Measurements from ENCODE around the gene PAXX.

PAXX gene

DNA sequence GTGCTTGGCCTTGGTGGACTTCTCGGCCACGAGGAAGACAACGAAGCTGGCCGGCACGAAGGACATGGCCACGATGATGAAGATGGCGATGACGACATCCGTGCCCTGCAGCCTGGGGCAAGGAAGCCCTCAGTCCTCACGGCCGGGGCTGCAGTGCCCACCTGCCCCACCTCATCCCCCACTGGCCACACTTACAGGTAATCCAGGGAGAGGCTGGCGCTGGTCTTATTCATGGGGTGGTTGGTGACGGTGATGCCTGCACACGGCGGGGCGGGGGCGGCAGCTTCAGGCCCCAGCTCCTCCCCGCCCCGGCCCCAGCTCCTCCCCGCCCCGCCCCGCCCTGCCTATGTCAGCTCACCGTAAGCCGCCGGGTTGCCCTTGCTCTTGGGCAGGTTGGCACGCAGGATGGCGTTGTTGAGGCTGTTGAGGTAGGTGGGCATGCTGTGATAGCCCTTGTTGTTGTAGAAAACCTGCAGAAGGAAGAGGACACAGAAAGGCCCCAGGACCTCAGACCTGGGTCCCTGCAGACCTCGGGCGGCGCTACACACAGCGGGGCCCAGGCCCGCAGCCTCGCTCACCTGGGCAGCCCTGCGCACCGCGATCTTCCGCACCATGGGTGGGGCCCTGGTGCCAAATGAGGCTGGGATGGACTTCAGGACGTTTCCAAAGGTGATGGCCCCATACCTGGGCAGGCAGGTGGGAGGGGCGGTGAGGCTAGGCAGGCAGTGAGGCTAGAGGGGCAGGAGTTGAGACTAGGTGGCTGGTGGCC lies 19.9 kb downstream of the PAXX start:
- Histone ChIP-seq H3K4me3 (ENCODE audit: low read depth in 1 of 2, low read length in 2 of 2) (no peak overlapping the region), H3K27ac (ENCODE audit: low read length) (no peak overlapping the region), H3K4me1 (ENCODE audit: control insufficient read depth in 1 of 2, insufficient read depth in 2 of 2, low read length in 2 of 2) (peaks cover 0 to 6% of the 10 kb centered on the region in 2 donors), H3K27me3 (ENCODE audit: low read depth, low read length) (no peaks in the 10 kb centered on the region), H3K36me3 (ENCODE audit: control insufficient read depth in 1 of 2, insufficient read depth in 2 of 2, low read length in 2 of 2) (peaks cover 0 to 73% of the 10 kb centered on the region in 2 donors), H3K9me3 (ENCODE audit: control insufficient read depth in 1 of 2, low read length in 2 of 2) (no peaks in the 10 kb centered on the region)

DNA sequence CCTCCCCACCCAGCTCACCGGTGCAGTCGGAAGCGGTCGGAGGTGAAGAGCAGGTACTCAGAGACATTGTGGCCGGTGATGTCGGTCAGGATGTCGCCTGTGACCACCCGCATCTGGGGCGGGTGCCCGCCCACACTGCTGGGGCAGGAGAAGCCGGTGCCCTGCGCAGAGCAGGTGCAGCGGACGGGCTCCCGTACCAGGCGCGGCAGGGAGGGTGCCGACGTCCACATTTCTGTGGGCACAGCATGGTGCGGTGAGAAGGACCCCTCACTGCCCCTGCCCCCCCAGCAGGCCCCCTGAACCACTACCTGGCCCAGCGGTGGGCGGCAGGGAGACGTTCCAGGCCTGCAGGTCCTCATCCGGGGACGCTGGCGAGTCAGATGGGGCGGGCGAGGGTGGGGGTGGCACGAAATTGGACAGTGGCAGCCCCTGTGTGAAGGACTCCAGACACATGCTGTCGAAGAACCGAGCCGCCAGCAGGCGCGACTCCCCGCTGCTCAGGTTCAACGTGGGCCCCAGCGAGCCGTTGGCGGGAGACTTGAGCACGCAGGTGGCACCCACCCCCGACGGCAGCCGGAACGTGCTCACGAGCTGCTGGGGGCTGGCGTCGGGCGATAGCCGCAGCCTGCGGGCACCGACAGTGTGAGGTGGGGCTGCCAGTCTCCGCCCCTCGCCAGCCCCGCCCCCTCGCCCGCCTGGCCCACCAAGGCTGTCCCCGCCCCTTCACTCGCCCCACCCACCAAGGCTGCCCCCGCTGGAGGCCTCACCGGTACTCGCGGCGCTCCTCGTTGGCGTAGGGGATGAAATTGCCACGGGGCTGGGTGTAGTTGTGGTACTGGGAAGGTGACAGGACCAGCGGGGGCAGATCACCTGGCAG lies 20.7 kb downstream of the PAXX start:
- no peaks in the 10 kb centered on the region for H3K27me3 ChIP-seq (ENCODE audit: low read depth, low read length)
- H3K9me3 ChIP-seq (ENCODE audit: control insufficient read depth in 1 of 2, low read length in 2 of 2) = no peaks in the 10 kb centered on the region
- no peak overlapping the region for H3K27ac ChIP-seq (ENCODE audit: low read length)
- peaks cover 0 to 81% of the 10 kb centered on the region in 2 donors for H3K36me3 ChIP-seq (ENCODE audit: control insufficient read depth in 1 of 2, insufficient read depth in 2 of 2, low read length in 2 of 2)
- H3K4me3 ChIP-seq (ENCODE audit: low read depth in 1 of 2, low read length in 2 of 2) = no peak overlapping the region
- H3K4me1 ChIP-seq (ENCODE audit: control insufficient read depth in 1 of 2, insufficient read depth in 2 of 2, low read length in 2 of 2) = no peaks in the 10 kb centered on the region

DNA sequence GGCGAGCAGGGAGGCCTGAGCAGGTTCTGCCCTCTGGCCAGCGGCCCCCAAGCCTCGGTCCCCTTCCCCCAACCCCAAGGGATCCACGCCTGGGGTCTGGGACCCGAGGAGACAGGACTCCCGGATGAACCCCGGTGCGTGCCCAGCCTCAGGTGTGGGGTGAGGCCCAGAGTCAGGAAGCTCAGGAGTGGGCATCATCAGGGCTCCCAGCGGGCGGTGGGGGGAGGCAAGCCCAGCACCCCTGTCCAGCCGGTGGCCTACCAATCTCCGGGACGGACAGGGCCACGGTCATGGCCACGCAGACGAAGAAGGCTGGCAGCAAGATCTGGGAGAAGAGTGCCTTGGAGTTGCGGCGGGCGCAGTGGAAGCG lies 21.3 kb downstream of the PAXX start:
- Histone ChIP-seq H3K9me3 (ENCODE audit: control insufficient read depth in 1 of 2, low read length in 2 of 2) (no peaks in the 10 kb centered on the region), H3K27me3 (ENCODE audit: low read depth, low read length) (no peaks in the 10 kb centered on the region), H3K27ac (ENCODE audit: low read length) (no peak overlapping the region), H3K36me3 (ENCODE audit: control insufficient read depth in 1 of 2, insufficient read depth in 2 of 2, low read length in 2 of 2) (peaks cover 0 to 79% of the 10 kb centered on the region in 2 donors), H3K4me1 (ENCODE audit: control insufficient read depth in 1 of 2, insufficient read depth in 2 of 2, low read length in 2 of 2) (no peaks in the 10 kb centered on the region), H3K4me3 (ENCODE audit: low read depth in 1 of 2, low read length in 2 of 2) (no peak overlapping the region)

DNA sequence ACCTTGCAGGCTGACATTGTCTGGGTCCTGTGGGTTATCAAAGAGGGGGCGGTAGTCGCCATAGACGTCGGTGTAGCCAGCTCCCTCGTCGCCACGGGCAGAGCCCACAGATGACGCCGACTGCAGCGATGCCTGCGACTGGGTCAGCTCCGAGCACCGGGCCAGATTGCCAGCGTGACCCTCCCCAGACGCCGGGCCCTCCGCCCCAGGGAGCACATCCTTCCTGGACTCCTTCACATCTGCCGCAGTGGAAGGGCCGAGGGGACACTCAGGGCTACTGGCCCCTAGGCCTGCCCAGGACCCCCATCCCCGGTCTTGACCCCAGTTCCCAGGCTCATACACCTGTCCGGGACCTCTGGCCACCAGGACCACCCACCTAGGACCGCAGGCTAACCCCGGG lies 21.9 kb downstream of the PAXX start:
- no peaks in the 10 kb centered on the region for H3K4me1 ChIP-seq (ENCODE audit: control insufficient read depth in 1 of 2, insufficient read depth in 2 of 2, low read length in 2 of 2)

DNA sequence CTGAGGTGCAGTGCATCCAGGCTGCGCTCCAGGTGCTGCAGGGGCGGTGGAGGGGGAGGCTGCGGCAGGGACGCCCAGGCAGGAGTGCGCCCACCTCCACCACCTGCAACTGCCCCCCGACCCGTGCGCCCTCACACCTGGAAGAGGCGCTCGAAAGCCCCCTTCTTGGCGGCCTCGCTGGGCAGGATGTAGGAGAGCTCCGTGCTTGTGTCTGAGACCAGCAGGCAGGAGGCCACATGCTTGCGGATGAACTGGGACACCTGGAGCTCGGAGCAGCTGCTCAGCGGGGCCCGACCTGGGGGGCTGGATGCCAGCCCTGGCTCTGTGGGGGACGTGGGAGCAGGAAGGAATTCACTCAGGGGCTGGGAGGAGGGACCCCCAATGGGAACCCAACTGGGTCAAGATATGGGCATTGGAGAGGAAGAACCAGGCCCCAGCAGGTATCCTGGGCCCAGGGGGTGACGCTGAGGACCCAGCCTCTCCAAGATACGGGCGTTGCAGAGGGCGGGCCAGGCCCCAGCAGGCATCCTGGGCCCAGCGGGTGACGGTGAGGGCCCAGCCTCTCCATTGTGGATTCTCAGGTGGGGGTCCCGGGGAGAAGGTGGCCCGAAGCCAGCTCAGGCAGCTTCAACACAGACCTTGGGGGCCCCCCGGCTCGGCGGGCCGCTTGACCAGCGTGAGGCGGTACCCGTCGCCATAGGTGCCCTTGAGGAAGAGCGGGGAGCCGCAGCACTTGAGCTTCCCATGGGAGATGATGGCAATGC lies 22.7 kb downstream of the PAXX start:
- H3K27me3 ChIP-seq (ENCODE audit: low read depth, low read length) = no peaks in the 10 kb centered on the region
- H3K9me3 ChIP-seq (ENCODE audit: control insufficient read depth in 1 of 2, low read length in 2 of 2) = no peaks in the 10 kb centered on the region
- peaks cover 0 to 70% of the 10 kb centered on the region in 2 donors for H3K36me3 ChIP-seq (ENCODE audit: control insufficient read depth in 1 of 2, insufficient read depth in 2 of 2, low read length in 2 of 2)
- no peak overlapping the region for H3K27ac ChIP-seq (ENCODE audit: low read length)
- no peak overlapping the region for H3K4me3 ChIP-seq (ENCODE audit: low read depth in 1 of 2, low read length in 2 of 2)
- H3K4me1 ChIP-seq (ENCODE audit: control insufficient read depth in 1 of 2, insufficient read depth in 2 of 2, low read length in 2 of 2) = no peaks in the 10 kb centered on the region

More for the DNA sequence above, 21.9 kb downstream of the PAXX start:
- Histone ChIP-seq H3K36me3 (ENCODE audit: control insufficient read depth in 1 of 2, insufficient read depth in 2 of 2, low read length in 2 of 2) (peaks cover 0 to 76% of the 10 kb centered on the region in 2 donors), H3K27ac (ENCODE audit: low read length) (no peak overlapping the region), H3K9me3 (ENCODE audit: control insufficient read depth in 1 of 2, low read length in 2 of 2) (no peaks in the 10 kb centered on the region), H3K27me3 (ENCODE audit: low read depth, low read length) (no peaks in the 10 kb centered on the region), H3K4me3 (ENCODE audit: low read depth in 1 of 2, low read length in 2 of 2) (no peak overlapping the region)

DNA sequence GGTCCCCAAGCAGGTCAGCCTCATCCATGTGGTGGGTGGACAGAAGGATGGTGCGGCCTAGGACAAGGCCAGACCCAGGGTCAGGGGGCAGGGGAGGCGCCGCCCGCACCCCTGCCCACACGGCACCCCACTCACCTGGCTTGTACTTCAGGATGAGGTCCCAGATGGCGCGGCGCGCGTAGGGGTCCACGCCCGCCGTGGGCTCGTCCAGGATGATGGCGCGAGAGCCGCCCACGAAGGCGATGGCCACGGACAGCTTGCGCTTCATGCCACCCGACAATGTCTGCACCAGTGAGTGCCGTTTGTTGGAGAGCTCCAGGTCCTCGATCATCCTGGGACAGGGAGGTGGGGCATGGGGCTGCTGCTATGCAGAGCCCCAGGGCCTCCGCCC lies 23.3 kb downstream of the PAXX start:
- no peaks in the 10 kb centered on the region for H3K4me1 ChIP-seq (ENCODE audit: control insufficient read depth in 1 of 2, insufficient read depth in 2 of 2, low read length in 2 of 2)
- no peaks in the 10 kb centered on the region for H3K9me3 ChIP-seq (ENCODE audit: control insufficient read depth in 1 of 2, low read length in 2 of 2)
- peaks cover 0 to 74% of the 10 kb centered on the region in 2 donors for H3K36me3 ChIP-seq (ENCODE audit: control insufficient read depth in 1 of 2, insufficient read depth in 2 of 2, low read length in 2 of 2)
- no peaks in the 10 kb centered on the region for H3K27me3 ChIP-seq (ENCODE audit: low read depth, low read length)
- no peak overlapping the region for H3K4me3 ChIP-seq (ENCODE audit: low read depth in 1 of 2, low read length in 2 of 2)
- no peak overlapping the region for H3K27ac ChIP-seq (ENCODE audit: low read length)

DNA sequence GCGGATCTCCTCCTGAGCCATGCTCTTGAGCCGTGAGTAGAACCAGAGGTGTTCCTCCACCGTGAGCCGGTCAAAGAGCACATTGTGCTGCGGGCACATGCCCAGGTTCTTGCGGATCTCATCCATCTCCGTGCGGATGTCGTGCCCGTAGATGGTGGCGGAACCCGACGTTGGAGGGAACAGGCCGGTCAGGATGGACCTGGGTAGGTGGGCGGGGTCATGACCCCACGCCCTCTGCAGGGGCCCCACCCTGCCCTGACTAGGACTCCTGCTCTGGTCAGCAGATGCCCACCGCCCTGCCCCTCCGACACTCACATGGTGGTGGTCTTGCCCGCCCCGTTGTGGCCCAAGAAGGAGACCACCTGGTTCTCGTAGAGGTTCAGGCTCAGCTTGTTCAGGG lies 23.8 kb downstream of the PAXX start:
- H3K9me3 ChIP-seq (ENCODE audit: control insufficient read depth in 1 of 2, low read length in 2 of 2) = no peaks in the 10 kb centered on the region
- H3K4me1 ChIP-seq (ENCODE audit: control insufficient read depth in 1 of 2, insufficient read depth in 2 of 2, low read length in 2 of 2) = no peaks in the 10 kb centered on the region
- no peak overlapping the region for H3K4me3 ChIP-seq (ENCODE audit: low read depth in 1 of 2, low read length in 2 of 2)
- H3K27me3 ChIP-seq (ENCODE audit: low read depth, low read length) = no peaks in the 10 kb centered on the region
- no peak overlapping the region for H3K27ac ChIP-seq (ENCODE audit: low read length)
- H3K36me3 ChIP-seq (ENCODE audit: control insufficient read depth in 1 of 2, insufficient read depth in 2 of 2, low read length in 2 of 2) = peaks cover 0 to 77% of the 10 kb centered on the region in 2 donors

DNA sequence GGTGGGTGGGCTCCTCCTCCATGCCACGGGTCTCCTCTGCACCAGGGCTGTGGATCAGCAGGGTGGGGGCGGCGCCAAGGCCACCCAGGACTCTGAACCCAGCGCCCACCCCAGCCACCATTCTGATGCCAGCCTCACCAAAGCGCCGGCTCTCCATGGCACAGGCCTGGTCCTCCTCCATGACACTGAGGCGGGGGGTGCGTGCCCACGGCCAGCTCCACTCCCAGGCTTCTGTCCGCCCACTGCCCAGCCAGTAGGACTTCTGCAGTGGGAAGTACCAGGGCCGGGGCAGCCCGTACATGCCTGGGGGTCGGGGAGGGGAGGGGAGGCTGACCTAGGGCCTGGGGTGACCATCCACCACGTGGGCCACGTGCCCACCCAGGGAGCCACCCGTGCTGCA lies 24.2 kb downstream of the PAXX start:
- no peak overlapping the region for H3K4me3 ChIP-seq (ENCODE audit: low read depth in 1 of 2, low read length in 2 of 2)
- no peak overlapping the region for H3K27ac ChIP-seq (ENCODE audit: low read length)
- peaks cover 0 to 76% of the 10 kb centered on the region in 2 donors for H3K36me3 ChIP-seq (ENCODE audit: control insufficient read depth in 1 of 2, insufficient read depth in 2 of 2, low read length in 2 of 2)
- H3K9me3 ChIP-seq (ENCODE audit: control insufficient read depth in 1 of 2, low read length in 2 of 2) = no peaks in the 10 kb centered on the region
- no peaks in the 10 kb centered on the region for H3K4me1 ChIP-seq (ENCODE audit: control insufficient read depth in 1 of 2, insufficient read depth in 2 of 2, low read length in 2 of 2)
- no peaks in the 10 kb centered on the region for H3K27me3 ChIP-seq (ENCODE audit: low read depth, low read length)

DNA sequence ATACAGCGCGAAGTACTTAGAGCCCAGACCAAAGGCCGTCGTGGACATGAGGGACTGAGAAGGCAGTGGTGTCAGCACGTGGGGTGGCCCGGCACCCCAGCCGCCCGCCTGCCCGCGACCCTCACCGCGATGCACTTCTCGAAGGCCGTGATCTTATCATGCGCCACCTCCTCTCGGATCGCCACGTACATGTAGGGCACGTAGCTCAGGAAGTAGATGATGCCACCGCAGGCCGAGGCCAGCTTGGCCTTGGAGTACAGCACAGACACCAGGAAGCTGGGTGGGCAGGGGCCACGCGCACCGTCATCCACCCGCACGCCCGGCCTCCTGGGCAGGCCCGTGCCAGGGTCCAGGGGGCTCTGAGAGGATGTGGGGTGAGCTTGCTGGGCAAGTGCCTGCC lies 24.8 kb downstream of the PAXX start:
- H3K4me1 ChIP-seq (ENCODE audit: control insufficient read depth in 1 of 2, insufficient read depth in 2 of 2, low read length in 2 of 2) = no peaks in the 10 kb centered on the region
- no peaks in the 10 kb centered on the region for H3K9me3 ChIP-seq (ENCODE audit: control insufficient read depth in 1 of 2, low read length in 2 of 2)
- no peak overlapping the region for H3K27ac ChIP-seq (ENCODE audit: low read length)
- no peak overlapping the region for H3K4me3 ChIP-seq (ENCODE audit: low read depth in 1 of 2, low read length in 2 of 2)
- no peaks in the 10 kb centered on the region for H3K27me3 ChIP-seq (ENCODE audit: low read depth, low read length)
- H3K36me3 ChIP-seq (ENCODE audit: control insufficient read depth in 1 of 2, insufficient read depth in 2 of 2, low read length in 2 of 2) = peaks cover 0 to 71% of the 10 kb centered on the region in 2 donors

DNA sequence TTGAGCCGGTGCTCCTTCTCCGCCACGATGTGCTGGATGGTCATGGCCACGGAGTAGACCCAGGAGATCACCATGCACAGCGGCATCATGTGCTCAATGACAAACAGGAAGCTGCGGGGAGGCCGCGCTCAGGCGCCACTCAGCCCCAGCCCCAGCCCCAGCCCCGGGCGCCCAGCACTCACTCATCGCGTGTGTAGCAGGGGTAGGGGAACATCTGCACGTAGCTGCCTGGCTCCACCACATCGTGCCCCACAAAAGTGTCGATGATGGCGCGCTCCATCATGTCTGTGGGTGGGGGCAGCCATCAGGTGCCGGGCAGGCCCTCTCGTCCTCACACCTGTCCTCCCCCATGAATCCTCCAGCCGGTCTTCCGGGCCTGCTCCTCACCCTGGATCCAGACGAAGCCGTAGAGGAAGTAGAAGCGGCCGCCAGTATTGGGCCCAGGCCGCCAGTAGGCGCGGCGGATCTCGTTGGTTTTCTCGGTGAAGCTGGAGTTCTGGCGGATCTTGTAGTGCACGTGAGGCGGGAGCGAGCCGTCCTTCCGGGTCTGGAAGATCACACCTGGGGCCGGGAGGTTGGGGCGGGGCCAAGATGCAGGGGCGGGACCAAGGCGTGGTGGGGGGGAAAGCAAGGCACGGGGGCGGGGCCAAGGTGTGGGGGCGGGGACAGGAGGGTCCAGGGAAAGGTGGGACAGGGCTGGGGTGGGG lies 25.7 kb downstream of the PAXX start:
- H3K27me3 ChIP-seq (ENCODE audit: low read depth, low read length) = no peaks in the 10 kb centered on the region
- no peak overlapping the region for H3K4me3 ChIP-seq (ENCODE audit: low read depth in 1 of 2, low read length in 2 of 2)
- H3K27ac ChIP-seq (ENCODE audit: low read length) = no peak overlapping the region
- H3K4me1 ChIP-seq (ENCODE audit: control insufficient read depth in 1 of 2, insufficient read depth in 2 of 2, low read length in 2 of 2) = no peaks in the 10 kb centered on the region
- H3K9me3 ChIP-seq (ENCODE audit: control insufficient read depth in 1 of 2, low read length in 2 of 2) = no peaks in the 10 kb centered on the region
- peaks cover 0 to 62% of the 10 kb centered on the region in 2 donors for H3K36me3 ChIP-seq (ENCODE audit: control insufficient read depth in 1 of 2, insufficient read depth in 2 of 2, low read length in 2 of 2)
